ENCODE results near the gene ITGAD.

The ITGAD gene

GRCh38 chr16:31471875-31472708 is 79.0 kb downstream of the ITGAD start, which contains the start of gene TGFB1I1 (continued):
- TF ChIP-seq ZSCAN5A (tag by site-specific recombination; IDR thresholded peaks at IDR 0.05): no peak
- TF ChIP-seq ZNF404 (tag by site-specific recombination; IDR thresholded peaks at IDR 0.05): no peak
- no peak for TF ChIP-seq BCL6B (tag by site-specific recombination; IDR thresholded peaks at IDR 0.05)
- TF ChIP-seq ZNF596 (tag by site-specific recombination; IDR thresholded peaks at IDR 0.05): no peak
- no peak for TF ChIP-seq ZNF148 (tag by site-specific recombination; IDR thresholded peaks at IDR 0.05; ENCODE audit: borderline replicate concordance)
- TF ChIP-seq ZNF521 (tag by site-specific recombination; IDR thresholded peaks at IDR 0.05): no peak
- TF ChIP-seq ZNF146 (tag by site-specific recombination; IDR thresholded peaks at IDR 0.05): no peak
- TF ChIP-seq ZNF26 (tag by site-specific recombination; IDR thresholded peaks at IDR 0.05): no peak
- no peak for TF ChIP-seq ZNF16 (tag by site-specific recombination; IDR thresholded peaks at IDR 0.05; ENCODE audit: low read depth)
- peak; percentile 79 for TF ChIP-seq IKZF3 (tag by site-specific recombination; IDR thresholded peaks at IDR 0.05)
- TF ChIP-seq ZSCAN18 (tag by site-specific recombination; IDR thresholded peaks at IDR 0.05): no peak
- TF ChIP-seq MEIS1 (CRISPR knock-in tag; IDR thresholded peaks at IDR 0.05; ENCODE audit: borderline replicate concordance): no peak
- no peak for TF ChIP-seq ZBTB10 (tag by site-specific recombination; IDR thresholded peaks at IDR 0.05)
- TF ChIP-seq ZNF274 (IDR thresholded peaks at IDR 0.05; ENCODE audit: low read length): no peak
- TF ChIP-seq ZNF274 (tag by site-specific recombination; IDR thresholded peaks at IDR 0.05; ENCODE audit: borderline replicate concordance): no peak
- no peak for TF ChIP-seq ZNF416 (tag by site-specific recombination; IDR thresholded peaks at IDR 0.05)
- no peak for TF ChIP-seq ZNF621 (tag by site-specific recombination; IDR thresholded peaks at IDR 0.05)
- TF ChIP-seq ZNF488 (tag by site-specific recombination; IDR thresholded peaks at IDR 0.05): no peak
- TF ChIP-seq ZNF155 (tag by site-specific recombination; IDR thresholded peaks at IDR 0.05): no peak
- TF ChIP-seq TSHZ1 (tag by site-specific recombination; IDR thresholded peaks at IDR 0.05; ENCODE audit: borderline replicate concordance): no peak
